Activated CD8-positive, alpha-beta T cell treated with anti-CD3 and anti-CD28 coated beads, Interleukin-2, amount 10 ng/mL, durations not matched to agents 7 days and 5 days (primary cell): ENCODE data around the gene FGF6. TPM values are rescaled to one million over a fixed set of nuclear protein-coding genes. Genes with fewer than 3 reads are reported as not detected.

Experiments
- ATAC-seq: fragments of 150-1000 bp; cut with Tn5 transposase; one replicate; pipeline ENCODE4 v1.10.0; 2021; ENCODE audit warnings: moderate library complexity
- CTCF ChIA-PET: fragments of 350-600 bp; sonication (Branson Sonifier 250); formaldehyde crosslinking; loops from one replicate; lab custom pipeline; 2021; ENCODE audit warnings: antibody characterized with exemption; lab: Charles Lee
- POLR2A ChIA-PET: fragments of 350-600 bp; sonication (Branson Sonifier 250); formaldehyde crosslinking; loops from one replicate; lab custom pipeline; 2021; ENCODE audit warnings: antibody characterized with exemption; lab: Charles Lee
- DNase-seq: peaks from one replicate; pipeline ENCODE4 v3.0.0-alpha.2; 2020
- H3K27ac Mint-ChIP-seq: one replicate; pipeline ENCODE4 v1.8.0; 2021; ENCODE audit warnings: mild to moderate bottlenecking, mixed read lengths
- H3K27me3 Mint-ChIP-seq: one replicate; pipeline ENCODE4 v1.8.0; 2021; ENCODE audit warnings: low read depth, mixed read lengths
- H3K36me3 Mint-ChIP-seq: one replicate; pipeline ENCODE4 v1.8.0; 2021; ENCODE audit warnings: low read depth, mixed read lengths
- H3K4me1 Mint-ChIP-seq: one replicate; pipeline ENCODE4 v1.8.0; 2021; ENCODE audit warnings: low read depth, mixed read lengths
- H3K4me3 Mint-ChIP-seq: one replicate; pipeline ENCODE4 v1.8.0; 2021; ENCODE audit warnings: mild to moderate bottlenecking, mixed read lengths
- H3K9me3 Mint-ChIP-seq: one replicate; pipeline ENCODE4 v1.8.0; 2022; ENCODE audit warnings: mixed read lengths; ENCODE audit not compliant: insufficient read depth
- total RNA-seq, 2 experiments: library from RNA; stranded (reverse); gene quantifications; one replicate each; pipeline ENCODE4 v1.2.3, GENCODE V29; 2021

FGF6 gene
- not detected for total RNA-seq

- H3K4me3 Mint-ChIP-seq = no peak within 1 kb of the TSS
- H3K36me3 Mint-ChIP-seq = no peaks in the 10 kb centered on the region
- H3K27ac Mint-ChIP-seq = no peak within 1 kb of the TSS
- POLR2A ChIA-PET = no interaction called here
- H3K9me3 Mint-ChIP-seq = no peaks in the 10 kb centered on the region
- peaks cover 9% of the 10 kb centered on the region for H3K27me3 Mint-ChIP-seq
- DNase-seq (no peak), ATAC-seq (no peak)
- no peaks in the 10 kb centered on the region for H3K4me1 Mint-ChIP-seq
- CTCF ChIA-PET = no interaction called here
These were observed at the start of gene FGF6 for GRCh38 chr12:4445156-4446101. TSS of gene FGF6 (minus strand) at chr12:4445815. CDS start at chr12:4445570, 245 bp downstream.

- Mint-ChIP-seq H3K27ac (no peak overlapping the region), H3K9me3 (no peaks in the 10 kb centered on the region), H3K4me1 (no peaks in the 10 kb centered on the region), H3K4me3 (no peak overlapping the region), H3K27me3 (no peaks in the 10 kb centered on the region), H3K36me3 (peaks cover 21% of the 10 kb centered on the region)
- ATAC-seq (no peak), DNase-seq (no peak)
- ChIA-PET POLR2A (no interaction called here), CTCF (no interaction called here)
These were observed 45.4 kb upstream of the FGF6 start for GRCh38 chr12:4490973-4491372.

- H3K4me1 Mint-ChIP-seq = no peaks in the 10 kb centered on the region
- no peaks in the 10 kb centered on the region for H3K9me3 Mint-ChIP-seq
- no peaks in the 10 kb centered on the region for H3K27me3 Mint-ChIP-seq
- no peak overlapping the region for H3K4me3 Mint-ChIP-seq
- no peak for DNase-seq
- no peak for ATAC-seq
- no peak overlapping the region for H3K27ac Mint-ChIP-seq
- peaks cover 21% of the 10 kb centered on the region for H3K36me3 Mint-ChIP-seq
- ChIA-PET CTCF (no interaction called here), POLR2A (no interaction called here)
These were observed 43.9 kb upstream of the FGF6 start for GRCh38 chr12:4489556-4489955.

- ChIA-PET CTCF (interaction anchor here (1.2 kb wide), 1 partner anchor 11 kb away, joined by 4 read pairs; no protein-coding TSS in a partner anchor), POLR2A (no interaction called here)
- Mint-ChIP-seq H3K9me3 (no peaks in the 10 kb centered on the region), H3K36me3 (peaks cover 21% of the 10 kb centered on the region), H3K4me1 (no peaks in the 10 kb centered on the region), H3K27me3 (no peaks in the 10 kb centered on the region), H3K27ac (no peak overlapping the region), H3K4me3 (no peak overlapping the region)
- DNase-seq (no peak), ATAC-seq (no peak)
These were observed 41.4 kb upstream of the FGF6 start for GRCh38 chr12:4486980-4487379.

GRCh38 chr12:4486049-4486699 is 40.6 kb upstream of the FGF6 start:
- DNase-seq (no peak), ATAC-seq (no peak)
- Mint-ChIP-seq H3K36me3 (peaks cover 21% of the 10 kb centered on the region), H3K4me3 (no peak overlapping the region), H3K27me3 (no peaks in the 10 kb centered on the region), H3K9me3 (no peaks in the 10 kb centered on the region), H3K4me1 (no peaks in the 10 kb centered on the region), H3K27ac (no peak overlapping the region)
- ChIA-PET POLR2A (no interaction called here), CTCF (interaction anchor here (1.2 kb wide), 1 partner anchor 12 kb away, joined by 4 read pairs; no protein-coding TSS in a partner anchor)

- Mint-ChIP-seq H3K27me3 (peaks cover under 1% of the 10 kb centered on the region), H3K36me3 (peaks cover 13% of the 10 kb centered on the region), H3K4me3 (no peak overlapping the region), H3K27ac (no peak overlapping the region), H3K4me1 (no peaks in the 10 kb centered on the region), H3K9me3 (peaks cover 9% of the 10 kb centered on the region)
- ATAC-seq (no peak), DNase-seq (no peak)
- CTCF ChIA-PET = no interaction called here
- POLR2A ChIA-PET = no interaction called here
These were observed 38.5 kb upstream of the FGF6 start for GRCh38 chr12:4483885-4484823.

GRCh38 chr12:4482936-4483335 is 37.3 kb upstream of the FGF6 start:
- ATAC-seq (no peak), DNase-seq (no peak)
- Mint-ChIP-seq H3K9me3 (peaks cover 15% of the 10 kb centered on the region), H3K27me3 (peaks cover 8% of the 10 kb centered on the region), H3K36me3 (peaks cover 9% of the 10 kb centered on the region), H3K4me1 (no peaks in the 10 kb centered on the region), H3K27ac (no peak overlapping the region), H3K4me3 (no peak overlapping the region)
- CTCF ChIA-PET = no interaction called here
- POLR2A ChIA-PET = no interaction called here

GRCh38 chr12:4478933-4479332 is 33.3 kb upstream of the FGF6 start:
- DNase-seq = no peak
- POLR2A ChIA-PET = no interaction called here
- Mint-ChIP-seq H3K4me1 (no peaks in the 10 kb centered on the region), H3K4me3 (no peak overlapping the region), H3K27ac (no peak overlapping the region), H3K27me3 (peaks cover 32% of the 10 kb centered on the region), H3K9me3 (peaks cover 15% of the 10 kb centered on the region), H3K36me3 (peaks cover 4% of the 10 kb centered on the region)
- no peak for ATAC-seq
- CTCF ChIA-PET = no interaction called here

GRCh38 chr12:4477129-4477528 is 31.5 kb upstream of the FGF6 start:
- ChIA-PET CTCF (no interaction called here), POLR2A (no interaction called here)
- no peaks in the 10 kb centered on the region for H3K4me1 Mint-ChIP-seq
- H3K27me3 Mint-ChIP-seq = peaks cover 45% of the 10 kb centered on the region
- H3K4me3 Mint-ChIP-seq = no peak overlapping the region
- DNase-seq = no peak
- no peak overlapping the region for H3K27ac Mint-ChIP-seq
- peaks cover 15% of the 10 kb centered on the region for H3K9me3 Mint-ChIP-seq
- ATAC-seq = no peak
- H3K36me3 Mint-ChIP-seq = peaks cover 4% of the 10 kb centered on the region

GRCh38 chr12:4472046-4472445 is 26.4 kb upstream of the FGF6 start:
- Mint-ChIP-seq H3K9me3 (no peaks in the 10 kb centered on the region), H3K27me3 (peaks cover 39% of the 10 kb centered on the region), H3K4me1 (no peaks in the 10 kb centered on the region), H3K36me3 (no peaks in the 10 kb centered on the region), H3K27ac (no peak overlapping the region), H3K4me3 (no peak overlapping the region)
- ChIA-PET POLR2A (no interaction called here), CTCF (no interaction called here)
- ATAC-seq (no peak), DNase-seq (no peak)

- Mint-ChIP-seq H3K27me3 (peaks cover 38% of the 10 kb centered on the region), H3K4me1 (no peaks in the 10 kb centered on the region), H3K4me3 (no peak overlapping the region), H3K36me3 (no peaks in the 10 kb centered on the region), H3K27ac (no peak overlapping the region), H3K9me3 (no peaks in the 10 kb centered on the region)
- ATAC-seq (no peak), DNase-seq (no peak)
- CTCF ChIA-PET = interaction anchor here (1.1 kb wide), 1 partner anchor 89 kb away, joined by 3 read pairs; no protein-coding TSS in a partner anchor
- POLR2A ChIA-PET = no interaction called here
These were observed 25.6 kb upstream of the FGF6 start for GRCh38 chr12:4471256-4471655.
